ENCODE results near the gene FNTB. TPM values are rescaled to one million over a fixed set of nuclear protein-coding genes. Genes with fewer than 3 reads are reported as not detected.

Gene FNTB
- total and polyA plus RNA-seq, 5 experiments from 2014 or later: 2.0 to 9.9 (median 7.7) TPM

- DNase-seq: no peak
- no peaks in the 10 kb centered on the region for H3K9me3 Mint-ChIP-seq
- peak overlapping the region in 7 of 10 donors; percentile 63 to 97 (median 72) for H3K27ac Mint-ChIP-seq
- ATAC-seq: no peak
- POLR2A ChIA-PET: no interaction called here
- peaks cover 36 to 91% (median 84%) of the 10 kb centered on the region in 4 donors for H3K4me1 Mint-ChIP-seq
- no peaks in the 10 kb centered on the region for H3K27me3 Mint-ChIP-seq
- peaks cover 0 to 81% (median 41%) of the 10 kb centered on the region in 3 donors for H3K36me3 Mint-ChIP-seq
- peak overlapping the region in 9 of 10 donors; percentile 30 to 90 (median 65) for H3K4me3 Mint-ChIP-seq
These were observed 109.0 kb downstream of the FNTB start for GRCh38 chr14:65095633-65096205.

DNA sequence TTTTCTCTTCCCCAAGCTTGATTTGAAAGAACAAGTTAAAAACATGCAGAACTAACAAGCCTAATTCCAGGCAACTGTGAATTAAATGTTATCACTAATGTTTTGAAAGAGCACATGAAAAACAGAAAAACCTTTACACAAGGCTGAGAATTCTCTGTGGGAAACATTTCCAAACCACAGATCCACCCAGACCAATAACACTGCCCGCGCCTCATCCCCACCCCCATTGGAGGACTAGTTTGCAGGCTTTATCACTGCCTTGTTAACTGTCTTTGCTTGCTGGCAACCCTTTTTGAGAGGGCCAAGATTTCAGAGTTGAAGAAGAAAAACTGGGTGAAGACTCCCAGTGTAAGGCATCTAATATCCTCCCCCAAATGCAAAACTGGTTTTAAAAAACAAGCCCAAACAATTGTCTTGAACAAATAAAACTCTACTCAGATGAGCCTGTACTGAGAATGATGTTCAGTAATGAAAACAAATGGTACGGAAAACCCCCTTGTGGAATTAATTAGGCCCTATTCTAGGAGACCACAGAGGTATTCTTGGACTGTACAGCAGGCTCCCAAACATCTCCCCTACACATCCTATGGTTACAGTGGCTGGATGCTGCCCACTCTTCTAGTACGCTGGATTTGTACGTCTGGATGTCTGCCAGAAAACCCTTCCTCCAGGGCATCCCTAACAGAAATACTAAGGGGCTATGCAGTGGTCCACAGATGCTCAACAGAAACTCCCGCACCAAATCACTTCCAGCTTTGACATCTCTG, 109.8 kb downstream of the FNTB start:
- peak overlapping the region in 8 of 10 donors; percentile 45 to 97 (median 70) for H3K27ac Mint-ChIP-seq

GRCh38 chr14:65098586-65098985, 111.9 kb downstream of the FNTB start:
- DNase-seq (peak in 3 of 10 donors; percentile 40 to 62 (median 60)), ATAC-seq (no peak)
- Mint-ChIP-seq H3K9me3 (no peaks in the 10 kb centered on the region), H3K4me1 (peaks cover 37 to 80% (median 72%) of the 10 kb centered on the region in 4 donors), H3K27ac (peak overlapping the region; percentile 76 to 97 (median 88)), H3K4me3 (peak overlapping the region; percentile 70 to 90 (median 84)), H3K27me3 (peaks cover 0 to 1% (median 0%) of the 10 kb centered on the region in 5 donors), H3K36me3 (peaks cover 0 to 54% (median 26%) of the 10 kb centered on the region in 3 donors)
- POLR2A ChIA-PET: interaction anchor here (1.0 kb wide), 1 partner anchor 112 kb away, joined by 5 read pairs; the partner anchor contains the start of gene FNTB

More for the DNA sequence above, 109.8 kb downstream of the FNTB start:
- DNase-seq (no peak), ATAC-seq (no peak)
- Mint-ChIP-seq H3K4me3 (peak overlapping the region in 9 of 10 donors; percentile 30 to 90 (median 61)), H3K4me1 (peaks cover 37 to 90% (median 82%) of the 10 kb centered on the region in 4 donors), H3K9me3 (no peaks in the 10 kb centered on the region), H3K27me3 (no peaks in the 10 kb centered on the region), H3K36me3 (peaks cover 0 to 75% (median 34%) of the 10 kb centered on the region in 3 donors)
- POLR2A ChIA-PET: no interaction called here

GRCh38 chr14:65100922-65101541, 114.3 kb downstream of the FNTB start:
- H3K4me3 Mint-ChIP-seq: peak overlapping the region; percentile 77 to 97 (median 90)
- ATAC-seq: no peak
- peak in 3 of 10 donors; percentile 16 to 30 (median 23) for DNase-seq
- H3K9me3 Mint-ChIP-seq: no peaks in the 10 kb centered on the region
- H3K4me1 Mint-ChIP-seq: peaks cover 19 to 55% (median 47%) of the 10 kb centered on the region in 4 donors
- H3K27me3 Mint-ChIP-seq: peaks cover 0 to 1% (median 0%) of the 10 kb centered on the region in 5 donors
- POLR2A ChIA-PET: no interaction called here
- peak overlapping the region; percentile 76 to 98 (median 96) for H3K27ac Mint-ChIP-seq
- H3K36me3 Mint-ChIP-seq: peaks cover 0 to 32% (median 7%) of the 10 kb centered on the region in 3 donors

GRCh38 chr14:65101631-65102440, 115.1 kb downstream of the FNTB start:
- ATAC-seq (peak; percentile 6 to 66), DNase-seq (peak in 9 of 10 donors; percentile 36 to 80 (median 57))
- Mint-ChIP-seq H3K4me1 (peaks cover 15 to 47% (median 39%) of the 10 kb centered on the region in 4 donors), H3K4me3 (peak overlapping the region; percentile 77 to 99 (median 96)), H3K27ac (peak overlapping the region; percentile 95 to 100 (median 97)), H3K27me3 (peaks cover 0 to 1% (median 0%) of the 10 kb centered on the region in 5 donors), H3K9me3 (no peaks in the 10 kb centered on the region), H3K36me3 (peaks cover 0 to 24% (median 5%) of the 10 kb centered on the region in 3 donors)
- POLR2A ChIA-PET: interaction anchor here (0.7 to 1.1 kb wide), 6 partner anchors 13 to 1558 kb away, joined by 3 to 4 read pairs (median 3); no protein-coding TSS in a partner anchor

GRCh38 chr14:65102441-65103149, 115.9 kb downstream of the FNTB start, which contains the start of gene MAX:
Gene MAX (minus strand): TSS chr14:65102517. CDS start chr14:65102339, 178 bp downstream.
- Mint-ChIP-seq H3K9me3 (no peaks in the 10 kb centered on the region), H3K27me3 (peaks cover 0 to 1% (median 0%) of the 10 kb centered on the region in 5 donors), H3K4me3 (peak within 1 kb of the TSS; percentile 77 to 99 (median 96)), H3K27ac (peak within 1 kb of the TSS; percentile 95 to 100 (median 97)), H3K36me3 (peaks cover 0 to 17% (median 2%) of the 10 kb centered on the region in 3 donors), H3K4me1 (peaks cover 13 to 40% (median 32%) of the 10 kb centered on the region in 4 donors)
- peak; percentile 93 to 100 (median 99) for DNase-seq
- POLR2A ChIA-PET: interaction anchor here (0.6 to 1.4 kb wide), 10 partner anchors 9 to 1559 kb away, joined by 3 to 10 read pairs (median 3); no protein-coding TSS in a partner anchor
- ATAC-seq: peak; percentile 89 to 92

- Mint-ChIP-seq H3K27ac (peak overlapping the region; percentile 74 to 97 (median 95)), H3K4me1 (peaks cover 13 to 33% (median 28%) of the 10 kb centered on the region in 4 donors), H3K27me3 (peaks cover 0 to 1% (median 0%) of the 10 kb centered on the region in 5 donors), H3K9me3 (no peaks in the 10 kb centered on the region), H3K36me3 (peaks cover 0 to 12% (median 2%) of the 10 kb centered on the region in 3 donors), H3K4me3 (peak overlapping the region; percentile 77 to 99 (median 96))
- DNase-seq: no peak
- POLR2A ChIA-PET: interaction anchor here (0.8 to 1.4 kb wide), 4 partner anchors 9 to 116 kb away, joined by 3 to 10 read pairs (median 4); partner anchors contain the start of gene FNTB
- ATAC-seq: no peak
These were observed 116.6 kb downstream of the FNTB start for GRCh38 chr14:65103150-65103760.

- Mint-ChIP-seq H3K9me3 (no peaks in the 10 kb centered on the region), H3K4me3 (no peak overlapping the region), H3K27me3 (peaks cover 0 to 1% (median 0%) of the 10 kb centered on the region in 5 donors), H3K36me3 (peaks cover 0 to 6% (median 2%) of the 10 kb centered on the region in 3 donors), H3K4me1 (peaks cover 10 to 20% (median 16%) of the 10 kb centered on the region in 4 donors), H3K27ac (peak overlapping the region in 1 of 10 donors; percentile 73)
- POLR2A ChIA-PET: no interaction called here
- DNase-seq: no peak
- no peak for ATAC-seq
These were observed 118.1 kb downstream of the FNTB start for GRCh38 chr14:65104791-65105190.

- H3K27me3 Mint-ChIP-seq: peaks cover 0 to 1% (median 0%) of the 10 kb centered on the region in 5 donors
- no peak for ATAC-seq
- H3K4me3 Mint-ChIP-seq: no peak overlapping the region
- POLR2A ChIA-PET: no interaction called here
- peak overlapping the region in 1 of 10 donors; percentile 12 for H3K27ac Mint-ChIP-seq
- no peak for DNase-seq
- H3K36me3 Mint-ChIP-seq: no peaks in the 10 kb centered on the region
- H3K4me1 Mint-ChIP-seq: peaks cover 1 to 8% (median 4%) of the 10 kb centered on the region in 4 donors
- H3K9me3 Mint-ChIP-seq: no peaks in the 10 kb centered on the region
These were observed 119.6 kb downstream of the FNTB start for GRCh38 chr14:65106316-65106715.

DNA sequence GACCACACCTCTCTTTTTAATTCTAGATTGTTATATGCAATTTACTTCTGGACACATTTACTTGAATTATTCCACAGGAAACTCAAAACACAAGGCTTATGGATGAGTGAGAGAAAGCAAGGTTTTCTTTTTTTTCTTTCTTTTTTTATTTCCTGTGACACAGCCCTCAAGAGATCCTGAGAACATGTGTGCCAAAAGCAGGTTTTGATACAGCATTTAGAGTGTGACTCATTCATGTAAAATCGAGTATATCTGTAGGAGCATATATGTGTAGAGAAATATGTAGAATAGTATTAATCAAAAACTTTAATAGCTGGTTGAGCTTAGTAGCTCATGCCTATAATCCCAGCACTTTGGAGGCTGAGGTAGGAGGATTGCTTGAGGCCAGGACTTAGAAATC, 120.0 kb downstream of the FNTB start:
- Mint-ChIP-seq H3K27me3 (peaks cover 0 to 1% (median 0%) of the 10 kb centered on the region in 5 donors), H3K4me1 (peaks cover 0 to 8% (median 4%) of the 10 kb centered on the region in 4 donors), H3K27ac (peak overlapping the region in 1 of 10 donors; percentile 12), H3K4me3 (no peak overlapping the region), H3K36me3 (no peaks in the 10 kb centered on the region), H3K9me3 (no peaks in the 10 kb centered on the region)
- POLR2A ChIA-PET: no interaction called here
- ATAC-seq (no peak), DNase-seq (no peak)

Data from naive thymus-derived CD8-positive, alpha-beta T cell (primary cell).